DMS 273 treated with DMSO at 0.1 percent for 48 hours (cell line): Measurements from ENCODE around the gene SSUH2.
"Not testable (repeated sequence)": the region's sequence is repeated elsewhere in the genome, so short reads cannot be mapped to it uniquely, and the experiment has no call there.

Source experiments
- DNase-seq: peaks from one replicate; lab custom pipeline; 2025; lab: John Stamatoyannopoulos, UW

Gene SSUH2

GRCh38 chr3:8658306-8659212, 14.0 kb upstream of the SSUH2 start:
- DNase-seq, result no peak

GRCh38 chr3:8657804-8658305, 13.3 kb upstream of the SSUH2 start:
- no peak for DNase-seq

- no peak for DNase-seq
Observed at GRCh38 chr3:8656240-8656639, 11.6 kb upstream of the SSUH2 start.

- DNase-seq, result no peak
Observed at GRCh38 chr3:8655387-8655835, 10.8 kb upstream of the SSUH2 start.

- DNase-seq, result not testable (repeated sequence)
Observed at GRCh38 chr3:8654572-8655329, 10.2 kb upstream of the SSUH2 start.

- no peak for DNase-seq
Observed at GRCh38 chr3:8653800-8654408, 9.3 kb upstream of the SSUH2 start.

GRCh38 chr3:8652324-8652987, 7.9 kb upstream of the SSUH2 start:
- no peak for DNase-seq

GRCh38 chr3:8651418-8652323, 7.1 kb upstream of the SSUH2 start:
- DNase-seq, result no peak

- DNase-seq, result no peak
Observed at GRCh38 chr3:8650583-8651416, 6.2 kb upstream of the SSUH2 start.

GRCh38 chr3:8649757-8650156, 5.2 kb upstream of the SSUH2 start:
- DNase-seq, result no peak

GRCh38 chr3:8648909-8649741, 4.5 kb upstream of the SSUH2 start:
- no peak for DNase-seq

- DNase-seq, result no peak
Observed at GRCh38 chr3:8647137-8647985, 2.8 kb upstream of the SSUH2 start.

GRCh38 chr3:8646313-8646938, 1.8 kb upstream of the SSUH2 start:
- DNase-seq, result no peak

GRCh38 chr3:8645712-8646111, 1.1 kb upstream of the SSUH2 start:
- DNase-seq, result no peak

- no peak for DNase-seq
Observed at GRCh38 chr3:8643693-8644365, 769 bp downstream of the SSUH2 start.

GRCh38 chr3:8642001-8642400, 2.6 kb downstream of the SSUH2 start:
- no peak for DNase-seq

- no peak for DNase-seq
Observed at GRCh38 chr3:8641472-8641871, 3.1 kb downstream of the SSUH2 start.
